DOHH2 (cell line): ENCODE measurements around the gene CASKIN1.

Experiments used
- H3F3A ChIP-seq: fragments of 200-600 bp; sonication (generic), shearing (Covaris generic); 2 replicates; pipeline ENCODE4 v1.6.0; 2016; ENCODE audit warnings: antibody characterized with exemption, mild to moderate bottlenecking; ENCODE audit not compliant: control insufficient read depth, insufficient read depth
- H3K27ac ChIP-seq: fragments of 200-600 bp; sonication (generic); 2 replicates; pipeline ENCODE4 v1.5.1; 2014; ENCODE audit warnings: low read depth, mild to moderate bottlenecking, low read length, moderate library complexity
- H3K27me3 ChIP-seq: fragments of 200-600 bp; sonication (generic); 2 replicates; pipeline ENCODE4 v1.6.1; 2014; ENCODE audit warnings: mild to moderate bottlenecking, low read length, mixed read lengths; ENCODE audit not compliant: control insufficient read depth
- H3K36me3 ChIP-seq: fragments of 200-600 bp; sonication (generic); 2 replicates; pipeline ENCODE4 v1.6.1; 2014; ENCODE audit warnings: mild to moderate bottlenecking, low read length, moderate library complexity, mixed read lengths; ENCODE audit not compliant: control insufficient read depth
- H3K4me1 ChIP-seq: fragments of 200-600 bp; sonication (generic); 2 replicates; pipeline ENCODE4 v1.6.1; 2014; ENCODE audit warnings: mild to moderate bottlenecking, low read length, mixed read lengths; ENCODE audit not compliant: control insufficient read depth
- H3K4me2 ChIP-seq: fragments of 200-600 bp; sonication (generic); 2 replicates; pipeline ENCODE4 v1.6.0; 2014; ENCODE audit warnings: mild to moderate bottlenecking, low read length, moderate library complexity
- H3K4me3 ChIP-seq: fragments of 200-600 bp; sonication (generic); 2 replicates; pipeline ENCODE4 v1.5.1; 2014; ENCODE audit warnings: mild to moderate bottlenecking, low read length, mixed read lengths
- H3K79me2 ChIP-seq: fragments of 200-600 bp; sonication (generic); 2 replicates; pipeline ENCODE4 v1.6.1; 2014; ENCODE audit warnings: mild to moderate bottlenecking, low read length, mixed read lengths; ENCODE audit not compliant: control insufficient read depth
- H3K9me2 ChIP-seq: fragments of 200-600 bp; sonication (generic); replicated peaks from 2 replicates; pipeline ENCODE4 v1.6.1; 2014; ENCODE audit warnings: mild to moderate bottlenecking, low read length, mixed read lengths; ENCODE audit not compliant: control insufficient read depth
- H3K9me3 ChIP-seq: fragments of 200-600 bp; sonication (generic); 2 replicates; pipeline ENCODE4 v1.6.1; 2014; ENCODE audit warnings: antibody characterized with exemption, low read length, mixed read lengths; ENCODE audit not compliant: control insufficient read depth, insufficient read depth
- H4K20me1 ChIP-seq: fragments of 200-600 bp; sonication (generic); 2 replicates; pipeline ENCODE4 v1.6.0; 2014; ENCODE audit warnings: low read depth, mild to moderate bottlenecking, antibody characterized with exemption, low read length, moderate library complexity; ENCODE audit not compliant: control insufficient read depth, insufficient read depth
- CTCF ChIP-seq: fragments of 200-600 bp; sonication (generic); IDR thresholded peaks from one replicate; pipeline ENCODE4 v1.5.1; 2014; ENCODE audit warnings: antibody characterized with exemption, mild to moderate bottlenecking, low read depth, low read length; ENCODE audit not compliant: poor library complexity, severe bottlenecking
- EZH2phosphoT487 ChIP-seq: fragments of 200-600 bp; sonication (generic); IDR thresholded peaks from 2 replicates; pipeline ENCODE4 v1.6.1; 2017; ENCODE audit warnings: borderline replicate concordance, mild to moderate bottlenecking, antibody characterized with exemption, low read length, moderate library complexity, mixed read lengths

CASKIN1 gene

DNA sequence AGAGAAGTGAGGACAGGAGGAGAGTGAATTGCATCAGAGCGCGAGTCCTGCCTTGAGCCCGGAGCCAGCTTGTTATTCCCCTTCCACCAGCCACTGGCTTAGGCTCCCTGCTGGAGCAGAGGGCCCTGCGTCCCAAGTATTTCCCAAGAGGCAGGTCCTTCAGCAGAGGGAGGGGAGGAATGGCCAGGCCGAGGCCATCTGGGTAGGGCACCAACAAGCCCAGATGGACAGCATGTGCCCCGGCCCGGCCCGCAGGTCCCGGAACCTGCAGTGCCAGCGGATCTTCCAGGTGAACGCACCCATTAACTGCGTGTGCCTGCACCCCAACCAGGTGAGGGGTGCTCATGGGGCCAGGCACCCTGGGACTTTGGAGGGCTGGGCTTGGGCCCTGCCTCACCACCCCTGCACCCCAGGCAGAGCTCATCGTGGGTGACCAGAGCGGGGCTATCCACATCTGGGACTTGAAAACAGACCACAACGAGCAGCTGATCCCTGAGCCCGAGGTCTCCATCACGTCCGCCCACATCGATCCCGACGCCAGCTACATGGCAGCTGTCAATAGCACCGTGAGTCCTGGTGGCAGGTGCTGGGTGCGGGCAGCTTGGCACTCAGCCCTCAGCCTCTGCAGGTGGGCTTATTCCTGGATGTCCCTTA, 10.5 kb upstream of the CASKIN1 start:
- Histone ChIP-seq H3K4me3 (peak overlapping the region; percentile 96), H3K9me2 (no peaks in the 10 kb centered on the region), H4K20me1 (no peaks in the 10 kb centered on the region), H3K79me2 (peaks cover 28% of the 10 kb centered on the region), H3K4me2 (peak overlapping the region; percentile 99), H3F3A (no peaks in the 10 kb centered on the region), H3K27me3 (no peaks in the 10 kb centered on the region; the same call in 1 of the 2 replicates), H3K4me1 (peaks cover 20% of the 10 kb centered on the region), H3K27ac (no peak overlapping the region), H3K36me3 (peaks cover 48% of the 10 kb centered on the region), H3K9me3 (no peaks in the 10 kb centered on the region)
- no peak for TF ChIP-seq EZH2phosphoT487
- TF ChIP-seq CTCF = no peak

- Histone ChIP-seq H3F3A (no peaks in the 10 kb centered on the region), H3K79me2 (peaks cover 24% of the 10 kb centered on the region), H3K27me3 (no peaks in the 10 kb centered on the region; the same call in 1 of the 2 replicates), H3K4me2 (peak overlapping the region; percentile 99), H3K36me3 (peaks cover 43% of the 10 kb centered on the region), H3K4me3 (peak overlapping the region; percentile 96), H3K27ac (no peak overlapping the region; the same call in 1 of the 2 replicates), H4K20me1 (no peaks in the 10 kb centered on the region), H3K4me1 (peaks cover 19% of the 10 kb centered on the region), H3K9me3 (no peaks in the 10 kb centered on the region), H3K9me2 (no peaks in the 10 kb centered on the region)
- TF ChIP-seq CTCF (no peak), EZH2phosphoT487 (no peak)
Measured at GRCh38 chr16:2206420-2206779, 10.0 kb upstream of the CASKIN1 start.

GRCh38 chr16:2205967-2206313, 9.5 kb upstream of the CASKIN1 start:
- no peaks in the 10 kb centered on the region for H3F3A ChIP-seq
- no peaks in the 10 kb centered on the region for H3K9me2 ChIP-seq
- peaks cover 24% of the 10 kb centered on the region for H3K79me2 ChIP-seq
- H3K36me3 ChIP-seq = peaks cover 43% of the 10 kb centered on the region
- no peaks in the 10 kb centered on the region; the same call in 1 of the 2 replicates for H3K27me3 ChIP-seq
- H3K4me3 ChIP-seq = peak overlapping the region; percentile 96
- H3K4me1 ChIP-seq = peaks cover 19% of the 10 kb centered on the region
- no peaks in the 10 kb centered on the region for H4K20me1 ChIP-seq
- H3K27ac ChIP-seq = peak overlapping the region; percentile 56
- peak overlapping the region; percentile 99 for H3K4me2 ChIP-seq
- no peaks in the 10 kb centered on the region for H3K9me3 ChIP-seq
- no peak for TF ChIP-seq CTCF
- TF ChIP-seq EZH2phosphoT487 = no peak
